ENCODE data around the gene GPRIN2. TPM values are rescaled to one million over a fixed set of nuclear protein-coding genes. Genes with fewer than 3 reads are reported as not detected.

GPRIN2 gene
- total and polyA plus RNA-seq, 2 donors from 2014 or later = 8.5 to 12.6 TPM

Other genes starting within 250 kb of the GPRIN2 start
- not detected for gene ANXA8L1, start 180.9 kb downstream of the GPRIN2 start, total RNA-seq
- gene ANXA8L1, start 180.9 kb downstream of the GPRIN2 start, polyA plus RNA-seq (ENCODE audit: insufficient read depth, low read depth, low replicate concordance) = not detected
- gene NPY4R, start 90.7 kb downstream of the GPRIN2 start, total RNA-seq = not detected
- gene NPY4R, start 90.7 kb downstream of the GPRIN2 start, polyA plus RNA-seq (ENCODE audit: insufficient read depth, low read depth, low replicate concordance) = not detected
- 12.7 TPM for gene SYT15, start 22.5 kb upstream of the GPRIN2 start, total RNA-seq
- gene SYT15, start 22.5 kb upstream of the GPRIN2 start, polyA plus RNA-seq (ENCODE audit: insufficient read depth, low read depth, low replicate concordance) = 2.1 TPM